ENCODE data around the gene ADGRF4.
"Not testable (repeated sequence)": the region's sequence is repeated elsewhere in the genome, so short reads cannot be mapped to it uniquely, and the experiment has no call there.

The ADGRF4 gene

DNA sequence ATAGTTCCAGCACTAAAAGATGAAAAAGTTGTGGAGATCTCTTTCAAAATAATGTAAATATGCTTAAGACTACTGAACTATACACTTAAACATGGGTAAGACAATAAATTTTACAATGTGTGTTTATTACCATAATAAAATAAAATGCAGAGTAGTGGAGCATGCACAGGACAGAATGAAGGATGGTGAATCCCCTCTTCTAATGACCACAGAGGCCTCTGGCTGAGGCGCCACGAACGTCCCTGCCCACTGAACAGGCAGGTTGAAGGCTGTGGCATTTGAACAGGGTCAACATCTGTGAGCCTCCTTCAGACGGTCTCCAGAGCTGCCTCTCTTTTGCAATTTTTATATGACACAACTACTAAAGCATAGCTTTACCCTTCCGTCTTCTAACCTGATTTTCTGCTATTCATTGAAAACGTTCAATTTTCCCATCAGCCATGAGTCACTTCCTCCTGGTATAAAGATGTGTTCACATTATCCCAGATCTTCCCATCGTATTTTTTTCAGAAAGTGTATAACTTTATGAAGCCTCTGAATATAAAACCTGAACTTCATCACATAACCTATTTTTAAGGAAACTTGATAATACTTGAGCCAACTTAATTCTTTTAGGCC lies 37.8 kb downstream of the ADGRF4 start:
- no peak for DNase-seq

DNA sequence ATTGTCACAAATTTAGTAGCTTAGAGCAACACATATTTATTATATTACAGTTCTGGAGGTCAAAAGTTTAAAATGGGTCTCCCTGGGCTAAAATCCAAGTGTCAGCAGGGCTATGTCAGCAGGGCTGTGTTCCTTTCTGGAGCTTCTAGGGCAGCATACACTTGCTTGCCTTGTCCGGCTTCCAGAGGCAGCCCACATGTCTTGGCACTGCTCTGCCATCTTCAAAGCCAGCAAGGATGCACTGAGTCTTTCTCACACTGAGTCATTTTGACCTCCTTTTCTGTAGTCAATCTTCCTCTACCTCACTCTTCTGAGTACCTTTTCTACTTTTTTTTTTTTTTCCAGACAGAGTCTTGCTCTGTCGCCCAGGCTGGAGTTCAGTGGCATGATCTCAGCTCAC lies 39.0 kb downstream of the ADGRF4 start:
- DNase-seq: no peak

DNA sequence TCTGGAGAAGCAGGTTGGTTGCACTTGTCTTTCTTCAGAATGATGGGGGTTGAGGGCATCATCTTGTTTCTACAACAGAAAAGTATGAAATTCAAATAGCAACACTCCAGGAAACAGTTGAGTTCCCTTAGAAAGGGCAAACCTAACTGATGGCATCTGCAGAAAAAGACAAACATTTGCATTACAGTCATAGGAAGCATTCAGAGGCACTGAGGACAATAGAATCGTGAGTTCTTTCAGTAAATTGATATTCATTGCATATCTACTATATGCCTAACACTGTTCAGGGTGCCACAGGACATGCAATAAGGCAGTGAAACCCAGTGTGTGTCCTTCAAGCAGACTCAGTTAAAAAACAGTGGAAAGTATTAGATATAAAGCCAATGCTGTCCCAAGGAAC lies 42.3 kb downstream of the ADGRF4 start:
- DNase-seq: no peak

DNA sequence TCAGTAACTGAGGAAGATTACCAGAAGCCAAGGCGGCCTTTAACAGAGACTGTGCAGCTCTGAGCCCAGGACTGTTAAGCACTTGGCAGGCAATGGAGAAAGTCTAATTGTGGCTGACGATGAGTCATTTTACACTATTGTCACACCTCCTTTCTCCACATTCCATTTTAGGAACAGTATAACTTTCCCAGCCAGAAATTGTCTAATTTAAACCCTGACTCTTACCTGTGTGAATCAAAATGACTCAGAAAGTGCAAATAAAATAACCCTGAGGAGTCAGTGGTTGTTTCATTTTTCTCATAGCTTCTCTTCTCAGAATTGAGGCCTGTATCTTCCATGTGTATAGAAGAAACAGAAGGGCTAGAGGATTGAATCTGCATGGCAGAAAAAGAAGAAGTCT lies 43.4 kb downstream of the ADGRF4 start:
- no peak for DNase-seq

DNA sequence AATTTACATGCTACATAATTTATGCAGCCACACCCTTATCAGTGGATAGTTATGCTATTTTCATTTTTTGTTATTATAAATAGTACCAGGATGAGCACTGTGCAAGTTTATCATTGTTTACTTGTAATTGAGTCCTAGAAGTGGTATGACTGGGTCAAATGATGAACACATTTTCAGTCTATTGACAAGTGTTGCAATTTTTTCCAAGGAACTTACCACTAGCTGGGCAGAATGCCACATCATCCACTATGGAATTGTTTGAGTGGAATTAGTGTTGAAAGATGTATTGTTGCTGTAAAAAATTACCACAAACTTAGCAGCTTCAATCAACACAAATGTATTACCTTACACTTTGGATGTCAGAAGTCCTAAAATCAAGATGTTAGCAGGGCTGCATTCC lies 45.4 kb downstream of the ADGRF4 start:
- no peak for DNase-seq

DNA sequence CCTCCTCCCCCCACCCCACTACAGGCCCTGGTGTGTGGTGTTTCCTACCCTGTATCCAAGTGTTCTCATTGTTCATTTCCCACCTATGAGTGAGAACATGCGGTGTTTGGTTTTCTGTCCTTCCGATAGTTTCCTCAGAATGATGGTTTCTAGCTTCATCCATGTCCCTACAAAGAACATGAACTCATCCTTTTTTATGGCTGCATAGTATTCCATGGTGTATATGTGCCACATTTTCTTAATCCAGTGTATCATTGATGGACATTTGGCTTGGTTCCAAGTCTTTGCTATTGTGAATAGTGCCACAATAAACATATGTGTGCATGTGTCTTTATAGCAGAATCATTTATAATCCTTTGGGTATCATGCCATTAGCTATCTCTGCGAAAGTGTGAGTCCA lies 46.9 kb downstream of the ADGRF4 start:
- not testable (repeated sequence) for DNase-seq

DNA sequence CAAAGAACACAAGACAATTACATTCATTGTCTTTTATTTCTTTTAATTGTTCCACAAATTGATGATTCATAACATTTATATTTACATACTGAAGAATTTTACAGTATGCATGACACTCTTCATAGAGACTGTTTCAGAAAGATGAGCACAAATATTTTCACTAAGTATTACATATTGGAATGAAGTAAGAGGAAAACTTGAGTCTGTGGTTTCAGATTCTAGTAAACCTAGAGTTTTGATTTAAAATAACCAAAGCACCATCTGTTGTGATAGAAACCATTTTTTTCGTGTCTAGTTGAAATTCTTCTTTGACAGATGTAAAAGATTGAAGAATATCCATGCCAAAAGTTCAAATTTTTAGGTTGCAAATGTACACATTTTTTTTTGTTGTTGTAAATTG lies 51.4 kb downstream of the ADGRF4 start:
- DNase-seq: no peak

DNA sequence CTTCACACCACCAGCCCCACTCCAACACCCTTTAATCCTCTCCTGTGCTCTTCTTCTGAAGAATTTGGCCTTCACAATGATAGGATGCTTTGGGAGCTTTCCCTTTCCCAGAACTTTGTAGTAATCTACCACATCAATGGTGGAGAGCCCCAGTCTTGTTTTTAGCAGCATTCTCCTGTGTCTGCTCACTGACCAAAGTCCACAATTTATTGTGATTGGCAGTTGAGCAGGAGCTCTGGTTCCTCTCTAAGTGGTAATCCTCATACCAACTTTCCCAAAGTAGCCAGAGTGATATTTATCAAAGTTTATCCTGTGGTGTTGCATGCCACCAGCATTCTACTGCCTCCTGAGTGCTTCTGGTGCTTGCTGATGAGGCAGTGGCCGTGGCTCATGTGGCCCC lies 54.4 kb downstream of the ADGRF4 start:
- DNase-seq: no peak

DNA sequence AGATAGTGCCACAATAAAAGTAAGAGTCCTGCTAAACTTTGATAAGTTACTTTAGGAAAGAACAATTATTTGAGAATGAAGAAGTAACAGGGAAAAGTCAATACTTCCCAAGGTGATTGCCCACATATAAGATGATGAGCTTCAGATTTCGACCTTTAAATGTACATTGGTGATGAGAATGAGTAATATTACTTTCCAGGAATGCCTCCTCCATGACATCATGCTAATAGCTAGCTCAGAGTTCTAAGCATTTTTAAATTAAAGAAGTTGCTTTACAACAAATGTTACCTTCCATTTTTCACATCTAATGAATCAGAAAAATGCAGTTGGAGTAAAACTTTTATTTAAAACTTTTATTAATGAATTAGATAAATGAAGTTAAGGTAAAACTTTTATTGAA lies 61.0 kb downstream of the ADGRF4 start:
- DNase-seq: no peak

DNA sequence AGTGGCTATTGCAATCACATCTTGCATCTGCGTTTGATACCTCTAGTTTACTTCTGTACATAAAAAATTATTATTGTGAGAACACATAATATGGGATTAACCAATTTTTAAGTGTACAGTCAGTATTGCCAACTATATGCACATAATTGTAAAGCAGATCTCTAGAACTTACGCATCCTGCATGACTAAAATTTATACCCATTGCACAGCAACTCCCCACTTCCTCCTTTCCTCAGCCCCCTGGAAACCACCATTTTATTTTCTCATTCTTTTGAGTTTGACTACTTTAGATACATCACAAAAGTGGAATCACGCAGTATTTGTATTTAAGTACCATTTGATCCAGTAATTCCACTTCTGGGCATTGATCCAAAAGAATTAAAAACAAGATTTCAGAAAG lies 64.1 kb downstream of the ADGRF4 start:
- no peak for DNase-seq

DNA sequence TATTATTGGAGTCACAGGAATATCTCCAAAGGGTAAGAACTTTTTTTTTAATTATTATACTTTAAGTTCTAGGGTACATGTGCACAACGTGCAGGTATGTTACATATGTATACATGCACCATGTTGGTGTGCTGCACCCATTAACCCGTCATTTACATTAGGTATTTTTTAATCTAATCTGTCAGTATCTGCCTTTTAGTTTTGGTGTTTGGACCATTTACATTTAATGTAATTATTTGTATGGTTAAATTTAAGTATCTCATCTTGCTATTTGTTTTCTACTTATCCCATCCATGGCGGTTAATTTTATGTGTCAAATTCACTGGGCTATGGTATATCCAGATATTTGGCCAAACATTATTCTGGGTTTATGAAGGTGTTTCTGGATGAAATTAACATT lies 68.1 kb downstream of the ADGRF4 start:
- no peak for DNase-seq

DNA sequence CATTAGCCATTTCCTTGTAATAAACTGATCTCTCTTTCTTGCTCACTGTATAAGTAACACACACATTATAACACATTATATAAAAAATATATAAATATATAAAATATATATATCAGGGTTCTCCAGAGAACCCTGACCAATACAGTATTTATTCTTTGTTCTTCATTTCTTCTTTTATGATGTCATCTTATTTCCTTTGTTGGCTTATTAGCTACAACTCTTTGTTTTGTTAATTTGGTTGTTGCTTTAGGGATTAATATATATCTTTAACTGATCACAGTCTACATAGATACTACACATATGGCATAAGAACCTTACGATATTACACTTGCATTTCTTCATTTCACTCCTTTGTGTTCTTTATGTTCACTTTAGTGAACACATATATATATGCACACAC lies 68.7 kb downstream of the ADGRF4 start:
- DNase-seq: no peak

DNA sequence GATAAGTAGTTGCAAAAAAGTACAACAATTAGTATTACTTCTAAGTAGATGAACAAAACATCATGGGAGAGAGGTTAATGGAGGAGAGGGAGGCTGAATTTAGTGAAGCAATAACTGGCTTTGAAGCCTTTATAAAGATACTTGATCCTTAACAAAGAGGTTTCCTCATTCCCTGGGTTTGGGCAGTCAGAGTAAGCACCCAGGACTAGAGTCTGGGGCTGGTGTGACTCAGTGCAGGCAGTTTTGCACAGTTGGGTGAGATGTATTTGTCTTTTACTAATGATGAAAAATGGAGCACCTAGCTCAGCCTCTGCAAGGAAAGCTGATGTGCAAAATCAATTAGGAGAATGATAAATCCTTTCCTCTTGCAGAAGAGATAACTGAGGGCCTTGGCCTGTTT lies 71.6 kb downstream of the ADGRF4 start:
- no peak for DNase-seq
